Mesendoderm (in vitro differentiated cells): ENCODE results near the gene RASAL2. TPM values are rescaled to one million over a fixed set of nuclear protein-coding genes. Genes with fewer than 3 reads are reported as not detected.

Experiments
- DNase-seq: peaks from one replicate; pipeline ENCODE4 v3.0.0; 2013
- H2AK5ac ChIP-seq: 2 replicates; pipeline ENCODE4 v1.6.1; 2013; ENCODE audit warnings: low read length, inconsistent platforms
- H2BK120ac ChIP-seq: 2 replicates; pipeline ENCODE4 v1.6.1; 2013; ENCODE audit warnings: low read depth, mild to moderate bottlenecking, low read length, moderate library complexity, mixed read lengths
- H2BK15ac ChIP-seq: replicated peaks from 2 replicates; pipeline ENCODE4 v1.6.1; 2013; ENCODE audit warnings: low read depth, mild to moderate bottlenecking, moderate library complexity
- H2BK5ac ChIP-seq: 2 replicates; pipeline ENCODE4 v1.6.1; 2013; ENCODE audit warnings: low read length, inconsistent platforms
- H3K18ac ChIP-seq: 2 replicates; pipeline ENCODE4 v1.6.1; 2013; ENCODE audit warnings: mild to moderate bottlenecking, low read length, mixed read lengths
- H3K23ac ChIP-seq: one replicate; pipeline ENCODE4 v1.6.1; 2013; ENCODE audit warnings: low read length
- H3K27ac ChIP-seq: 2 replicates; pipeline ENCODE4 v1.5.1; 2013; ENCODE audit warnings: low read depth, mild to moderate bottlenecking, inconsistent platforms, low read length, moderate library complexity
- H3K27me3 ChIP-seq: 2 replicates; pipeline ENCODE4 v1.6.1; 2013; ENCODE audit warnings: low read length, control low read depth, mild to moderate bottlenecking, inconsistent platforms; ENCODE audit not compliant: insufficient read depth, poor library complexity
- H3K36me3 ChIP-seq: 2 replicates; pipeline ENCODE4 v1.6.1; 2013; ENCODE audit warnings: low read length, inconsistent platforms; ENCODE audit not compliant: control insufficient read depth, insufficient read depth
- H3K4ac ChIP-seq: one replicate; pipeline ENCODE4 v1.6.1; 2013; ENCODE audit warnings: low read depth, mild to moderate bottlenecking, low read length, moderate library complexity
- H3K4me1 ChIP-seq: 2 replicates; pipeline ENCODE4 v1.6.1; 2013; ENCODE audit warnings: low read depth, low read length, inconsistent platforms; ENCODE audit not compliant: control insufficient read depth
- H3K4me2 ChIP-seq: 2 replicates; pipeline ENCODE4 v1.6.1; 2013; ENCODE audit warnings: low read length
- H3K4me3 ChIP-seq: 2 replicates; pipeline ENCODE4 v1.5.1; 2013; ENCODE audit warnings: mild to moderate bottlenecking, low read length
- H3K56ac ChIP-seq: one replicate; pipeline ENCODE4 v1.6.1; 2013; ENCODE audit warnings: low read length
- H3K79me1 ChIP-seq: 2 replicates; pipeline ENCODE4 v1.6.1; 2013; ENCODE audit warnings: low read length, inconsistent platforms
- H3K79me2 ChIP-seq: 2 replicates; pipeline ENCODE4 v1.6.1; 2013; ENCODE audit warnings: mild to moderate bottlenecking, low read length; ENCODE audit not compliant: control insufficient read depth, insufficient read depth
- H3K9ac ChIP-seq: 2 replicates; pipeline ENCODE4 v1.6.1; 2013; ENCODE audit warnings: low read length, inconsistent platforms
- H4K5ac ChIP-seq: one replicate; pipeline ENCODE4 v1.6.1; 2013; ENCODE audit warnings: low read length
- H4K8ac ChIP-seq: one replicate; pipeline ENCODE4 v1.6.1; 2013; ENCODE audit warnings: low read depth, mild to moderate bottlenecking, control low read depth, low read length, moderate library complexity
- WGBS: extraction: QIAGEN DNeasy Blood & Tissue Kit; methylation state at CpG from one replicate; pipeline ENCODE4 v1.1.7; 2013; ENCODE audit warnings: low lambda C conversion rate, missing lambda C conversion rate; ENCODE audit not compliant: insufficient coverage; ENCODE audit errors: extremely low coverage; 5-methylcytosine and 5-hydroxymethylcytosine counted together
- polyA plus RNA-seq, 2 experiments: library from polyadenylated mRNA; stranded (reverse); fragments of 200-250 nt; gene quantifications; one replicate each; pipeline ENCODE4 v1.2.3, GENCODE V29; 2013

Gene RASAL2
- 16.0 TPM for polyA plus RNA-seq (2013, experiment 1 of 2)
- polyA plus RNA-seq (2013, experiment 2 of 2), result 16.9 TPM

DNA sequence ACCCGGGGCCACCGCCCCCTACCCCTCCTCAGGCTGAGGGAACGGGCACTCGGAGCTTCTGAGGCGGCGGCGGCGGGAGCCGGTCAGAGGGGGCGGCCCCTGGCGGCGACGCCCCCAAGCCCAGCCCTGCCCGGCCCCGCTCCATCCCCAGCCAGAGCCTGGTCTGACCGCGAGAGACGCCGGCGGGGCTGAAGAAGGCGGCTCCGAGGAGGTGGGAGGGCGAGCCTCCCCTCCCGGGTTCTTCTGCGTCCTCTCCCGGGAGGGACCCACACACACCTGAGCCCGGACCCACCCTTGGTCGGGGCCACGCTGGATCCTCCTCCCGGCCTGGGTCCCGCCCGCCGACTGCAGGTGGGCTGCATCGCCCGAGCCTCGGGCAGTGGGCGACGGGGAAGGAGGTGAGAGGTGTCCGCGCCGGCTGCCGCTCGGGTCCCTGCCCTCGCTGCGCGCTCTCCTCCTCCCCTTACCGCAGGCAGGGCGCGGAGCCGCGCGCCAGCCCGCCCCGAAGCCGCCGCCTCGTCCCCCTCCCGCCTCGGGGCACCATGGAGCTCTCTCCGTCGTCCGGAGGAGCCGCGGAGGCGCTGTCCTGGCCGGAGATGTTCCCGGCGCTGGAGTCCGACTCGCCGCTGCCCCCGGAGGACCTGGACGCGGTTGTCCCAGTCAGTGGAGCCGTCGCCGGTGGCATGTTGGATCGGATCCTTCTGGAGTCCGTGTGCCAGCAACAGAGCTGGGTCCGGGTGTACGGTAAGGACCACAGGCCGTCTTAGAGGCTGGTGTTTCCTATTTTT, at the start of gene RASAL2:
Gene RASAL2, plus strand, starts transcription at position 154 of the 788 bp plus-strand sequence. Its CDS starts 389 bp downstream, at position 543.
- Histone ChIP-seq H2BK15ac (peak within 1 kb of the TSS; percentile 0), H3K56ac (peak within 1 kb of the TSS; percentile 93), H3K23ac (no peak within 1 kb of the TSS), H3K27me3 (no peaks in the 10 kb centered on the region), H3K36me3 (no peaks in the 10 kb centered on the region), H3K4ac (no peak within 1 kb of the TSS), H2AK5ac (no peak within 1 kb of the TSS), H3K18ac (peak within 1 kb of the TSS; percentile 95), H3K4me3 (peak within 1 kb of the TSS; percentile 83), H2BK120ac (peak within 1 kb of the TSS; percentile 18), H4K8ac (no peak within 1 kb of the TSS), H2BK5ac (peak within 1 kb of the TSS; percentile 53), H3K27ac (peak within 1 kb of the TSS; percentile 99), H4K5ac (no peak within 1 kb of the TSS), H3K9ac (peak within 1 kb of the TSS; percentile 88), H3K79me1 (peaks cover 3% of the 10 kb centered on the region), H3K79me2 (peaks cover 29% of the 10 kb centered on the region), H3K4me1 (peaks cover 7% of the 10 kb centered on the region), H3K4me2 (peak within 1 kb of the TSS; percentile 92)
- peak; percentile 89 for DNase-seq
- WGBS, result no CpG with 5 or more reads among the region's 82 CpGs

DNA sequence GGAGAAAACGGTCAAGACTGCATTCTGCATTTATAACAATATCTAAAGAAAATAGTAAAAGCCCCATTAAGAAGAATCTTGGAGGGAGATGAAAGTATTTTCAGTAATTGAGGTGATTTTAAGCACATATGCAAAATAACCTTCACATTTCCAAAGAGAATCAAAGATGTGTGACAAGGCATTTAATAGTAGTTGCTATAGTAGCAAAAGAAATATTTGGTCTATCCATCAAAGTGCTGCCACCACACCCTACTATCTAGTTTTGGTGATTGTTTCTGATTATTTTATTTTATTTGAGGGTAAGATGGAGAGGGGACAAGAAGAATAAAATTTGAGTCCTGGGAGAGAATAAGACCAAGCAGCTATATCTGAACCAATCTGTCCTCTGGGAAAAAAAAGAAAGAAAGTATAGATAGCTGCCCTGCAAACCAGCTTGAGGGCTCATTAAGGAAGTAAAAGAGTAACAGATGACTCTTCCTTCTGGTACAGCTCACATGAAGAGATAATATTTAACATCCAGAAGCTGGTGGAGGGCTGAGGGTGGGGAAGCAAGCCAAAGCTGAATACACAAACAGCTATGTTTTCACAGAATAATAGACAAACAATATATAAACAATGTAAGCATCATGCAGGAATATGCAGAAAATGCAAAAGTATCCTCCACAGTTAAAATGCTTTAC, 47.2 kb upstream of the RASAL2 start:
- DNase-seq, result no peak
- no peaks in the 10 kb centered on the region for H3K36me3 ChIP-seq
- H3K56ac ChIP-seq, result no peak overlapping the region
- no peak overlapping the region for H2BK15ac ChIP-seq
- no peak overlapping the region for H3K9ac ChIP-seq
- no peak overlapping the region for H2BK120ac ChIP-seq
- H3K18ac ChIP-seq, result no peak overlapping the region
- no peaks in the 10 kb centered on the region for H3K27me3 ChIP-seq
- no peak overlapping the region for H3K4me2 ChIP-seq
- no peak overlapping the region for H3K23ac ChIP-seq
- no CpG with 5 or more reads among the region's 1 CpG for WGBS
- no peak overlapping the region for H4K5ac ChIP-seq
- no peaks in the 10 kb centered on the region for H3K79me2 ChIP-seq
- no peak overlapping the region for H2AK5ac ChIP-seq
- peaks cover 7% of the 10 kb centered on the region for H3K4me1 ChIP-seq
- H4K8ac ChIP-seq, result no peak overlapping the region
- peak overlapping the region; percentile 37 for H3K4ac ChIP-seq
- H3K27ac ChIP-seq, result no peak overlapping the region
- H3K4me3 ChIP-seq, result no peak overlapping the region
- H3K79me1 ChIP-seq, result no peaks in the 10 kb centered on the region
- H2BK5ac ChIP-seq, result no peak overlapping the region

DNA sequence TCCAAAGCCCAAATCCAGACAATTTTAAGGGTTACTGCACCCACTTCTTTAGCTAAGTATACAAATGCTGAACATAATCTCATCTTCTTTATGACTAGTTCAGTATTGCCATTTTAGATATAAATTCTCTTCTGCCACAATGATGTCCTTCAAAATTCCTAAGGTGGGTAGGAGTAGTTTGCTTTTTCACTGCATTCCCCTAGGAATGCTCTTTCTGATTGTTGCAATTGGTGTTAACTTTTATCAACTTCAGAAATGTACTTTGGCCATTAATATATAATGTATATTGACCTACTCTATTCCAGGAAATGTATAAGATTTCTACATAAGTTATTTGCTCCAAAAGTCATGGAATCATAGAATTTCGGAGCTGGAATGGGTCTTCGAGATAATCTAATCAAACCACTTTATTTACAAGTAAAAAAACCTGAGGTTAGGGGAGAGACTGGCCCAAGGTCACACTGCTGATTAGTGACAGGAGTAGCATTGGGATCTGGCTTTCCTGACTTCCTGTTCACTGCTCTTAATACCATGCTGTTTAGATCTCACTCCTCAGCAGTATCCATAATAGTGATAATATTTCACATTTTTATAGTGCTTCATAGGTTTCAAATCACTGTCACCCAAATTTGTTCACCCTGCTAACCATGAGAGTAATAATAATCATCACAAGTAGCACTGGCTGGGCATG, 46.4 kb upstream of the RASAL2 start:
- no peak overlapping the region for H3K23ac ChIP-seq

DNA sequence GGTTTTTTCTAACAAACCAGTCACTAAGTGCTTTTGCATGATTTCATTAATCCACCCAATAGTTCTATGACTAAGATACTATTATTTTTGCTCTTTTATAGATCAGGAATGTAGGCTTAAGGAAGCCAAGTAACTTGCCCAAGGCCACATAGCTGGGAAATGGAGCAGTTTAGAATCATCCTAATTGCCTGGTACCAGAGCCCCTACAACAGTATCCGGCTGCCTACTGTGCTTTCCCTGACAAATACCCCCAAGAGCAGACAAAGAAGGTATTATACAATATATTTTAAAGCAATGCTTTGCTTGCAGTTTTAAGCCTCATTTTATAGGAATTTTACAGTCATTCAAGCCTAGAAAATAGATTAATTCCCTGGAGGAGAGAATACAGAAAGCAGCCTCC, 45.5 kb upstream of the RASAL2 start:
- Histone ChIP-seq H3K27ac (no peak overlapping the region), H3K18ac (no peak overlapping the region), H3K4me1 (peaks cover 17% of the 10 kb centered on the region), H3K56ac (no peak overlapping the region), H2BK5ac (no peak overlapping the region), H3K27me3 (no peaks in the 10 kb centered on the region), H2BK15ac (no peak overlapping the region), H2BK120ac (no peak overlapping the region), H3K4me2 (no peak overlapping the region), H3K23ac (no peak overlapping the region), H4K5ac (no peak overlapping the region), H3K36me3 (no peaks in the 10 kb centered on the region), H3K4me3 (no peak overlapping the region), H2AK5ac (no peak overlapping the region), H3K79me1 (no peaks in the 10 kb centered on the region), H3K79me2 (no peaks in the 10 kb centered on the region), H4K8ac (no peak overlapping the region), H3K4ac (no peak overlapping the region), H3K9ac (no peak overlapping the region)
- DNase-seq, result no peak
- WGBS, result no CpG with 5 or more reads among the region's 1 CpG

More for the DNA sequence above, 46.4 kb upstream of the RASAL2 start:
- DNase-seq, result no peak
- H3K79me1 ChIP-seq, result no peaks in the 10 kb centered on the region
- H4K8ac ChIP-seq, result no peak overlapping the region
- no peak overlapping the region for H3K27ac ChIP-seq
- H3K36me3 ChIP-seq, result no peaks in the 10 kb centered on the region
- H2BK15ac ChIP-seq, result no peak overlapping the region
- peaks cover 12% of the 10 kb centered on the region for H3K4me1 ChIP-seq
- no peak overlapping the region for H2BK5ac ChIP-seq
- no peaks in the 10 kb centered on the region for H3K27me3 ChIP-seq
- no peak overlapping the region for H3K4me3 ChIP-seq
- WGBS, result no CpG with 5 or more reads among the region's 2 CpGs
- no peak overlapping the region for H4K5ac ChIP-seq
- H3K56ac ChIP-seq, result no peak overlapping the region
- H3K4ac ChIP-seq, result no peak overlapping the region
- no peak overlapping the region for H2BK120ac ChIP-seq
- no peaks in the 10 kb centered on the region for H3K79me2 ChIP-seq
- H2AK5ac ChIP-seq, result no peak overlapping the region
- no peak overlapping the region for H3K9ac ChIP-seq
- no peak overlapping the region for H3K4me2 ChIP-seq
- H3K18ac ChIP-seq, result no peak overlapping the region

DNA sequence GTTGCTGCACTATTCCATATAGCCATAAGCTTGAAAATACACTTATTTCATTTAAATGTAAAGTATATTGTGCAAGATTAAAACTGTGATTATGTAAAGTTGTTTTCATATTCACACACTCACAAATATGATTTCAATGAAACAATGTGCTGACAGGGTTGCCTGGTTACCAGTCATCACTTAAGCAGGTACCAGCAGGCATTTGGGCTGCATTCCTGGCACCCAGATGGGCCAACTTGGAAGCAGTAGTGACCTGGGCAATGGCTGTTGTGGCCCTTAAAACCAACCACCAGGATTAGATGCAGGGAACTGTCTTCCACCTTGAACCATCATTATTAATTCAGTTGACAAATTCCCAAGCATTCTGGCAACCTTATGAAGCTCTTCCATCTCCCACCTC, 45.0 kb upstream of the RASAL2 start:
- no peaks in the 10 kb centered on the region for H3K79me2 ChIP-seq
- no peaks in the 10 kb centered on the region for H3K79me1 ChIP-seq
- no peak overlapping the region for H2AK5ac ChIP-seq
- H3K56ac ChIP-seq, result no peak overlapping the region
- peaks cover 17% of the 10 kb centered on the region for H3K4me1 ChIP-seq
- no peaks in the 10 kb centered on the region for H3K27me3 ChIP-seq
- H2BK120ac ChIP-seq, result no peak overlapping the region
- H3K18ac ChIP-seq, result no peak overlapping the region
- no peak for DNase-seq
- no peak overlapping the region for H4K5ac ChIP-seq
- no peak overlapping the region for H2BK15ac ChIP-seq
- H3K23ac ChIP-seq, result no peak overlapping the region
- no peak overlapping the region for H3K4ac ChIP-seq
- H4K8ac ChIP-seq, result no peak overlapping the region
- H3K4me2 ChIP-seq, result no peak overlapping the region
- H3K9ac ChIP-seq, result no peak overlapping the region
- no peaks in the 10 kb centered on the region for H3K36me3 ChIP-seq
- H2BK5ac ChIP-seq, result no peak overlapping the region
- H3K27ac ChIP-seq, result no peak overlapping the region
- H3K4me3 ChIP-seq, result no peak overlapping the region
